ENCODE results near the gene RO60. TPM values are rescaled to one million over a fixed set of nuclear protein-coding genes. Genes with fewer than 3 reads are reported as not detected.

RO60 gene
- total RNA-seq, 1 donor from 2014 or later: 51.8 TPM

GRCh38 chr1:193070386-193070753 is 11.0 kb downstream of the RO60 start:
- peaks cover 10% of the 10 kb centered on the region for H3K36me3 ChIP-seq
- no peaks in the 10 kb centered on the region for H3K9me3 ChIP-seq (replicated peaks)
- no peak overlapping the region for H3K4me3 ChIP-seq
- no peaks in the 10 kb centered on the region for H3K27me3 ChIP-seq (ENCODE audit: low read depth)
- peaks cover 64% of the 10 kb centered on the region for H3K4me1 ChIP-seq
- H3K27ac ChIP-seq (replicated peaks): peak overlapping the region; percentile 24
- no peak for DNase-seq
- intact Hi-C loops (cut with micrococcal nuclease): no loop called here
- no peak for TF ChIP-seq CTCF (IDR thresholded peaks at IDR 0.05; ENCODE audit: borderline replicate concordance)

GRCh38 chr1:193070942-193071341 is 11.5 kb downstream of the RO60 start:
- Histone ChIP-seq H3K27ac (replicated peaks) (peak overlapping the region; percentile 24), H3K36me3 (peaks cover 10% of the 10 kb centered on the region), H3K27me3 (ENCODE audit: low read depth) (no peaks in the 10 kb centered on the region), H3K4me1 (peaks cover 64% of the 10 kb centered on the region), H3K4me3 (no peak overlapping the region), H3K9me3 (replicated peaks) (no peaks in the 10 kb centered on the region)
- no peak for TF ChIP-seq CTCF (IDR thresholded peaks at IDR 0.05; ENCODE audit: borderline replicate concordance)
- intact Hi-C loops (cut with micrococcal nuclease): no loop called here
- no peak for DNase-seq

- DNase-seq: no peak
- Histone ChIP-seq H3K4me1 (peaks cover 6% of the 10 kb centered on the region), H3K27me3 (ENCODE audit: low read depth) (no peaks in the 10 kb centered on the region), H3K9me3 (replicated peaks) (no peaks in the 10 kb centered on the region), H3K27ac (replicated peaks) (no peak overlapping the region), H3K4me3 (no peak overlapping the region), H3K36me3 (peaks cover 70% of the 10 kb centered on the region)
- TF ChIP-seq CTCF (IDR thresholded peaks at IDR 0.05; ENCODE audit: borderline replicate concordance): no peak
- intact Hi-C loops (cut with micrococcal nuclease): no loop called here
Measured at GRCh38 chr1:193077991-193078390, 18.6 kb downstream of the RO60 start.

- H3K9me3 ChIP-seq (replicated peaks): no peaks in the 10 kb centered on the region
- H3K36me3 ChIP-seq: peaks cover 77% of the 10 kb centered on the region
- no peak for TF ChIP-seq CTCF (IDR thresholded peaks at IDR 0.05; ENCODE audit: borderline replicate concordance)
- no peak overlapping the region for H3K27ac ChIP-seq (replicated peaks)
- intact Hi-C loops (cut with micrococcal nuclease): no loop called here
- no peak overlapping the region for H3K4me3 ChIP-seq
- H3K4me1 ChIP-seq: peaks cover 6% of the 10 kb centered on the region
- H3K27me3 ChIP-seq (ENCODE audit: low read depth): no peaks in the 10 kb centered on the region
- DNase-seq: no peak
Measured at GRCh38 chr1:193079187-193079586, 19.8 kb downstream of the RO60 start.

GRCh38 chr1:193083365-193084088 is 24.1 kb downstream of the RO60 start:
- Histone ChIP-seq H3K36me3 (peaks cover 71% of the 10 kb centered on the region), H3K4me3 (no peak overlapping the region), H3K9me3 (replicated peaks) (no peaks in the 10 kb centered on the region), H3K4me1 (peaks cover 16% of the 10 kb centered on the region), H3K27me3 (ENCODE audit: low read depth) (no peaks in the 10 kb centered on the region), H3K27ac (replicated peaks) (no peak overlapping the region)
- intact Hi-C loops (cut with micrococcal nuclease): no loop called here
- no peak for TF ChIP-seq CTCF (IDR thresholded peaks at IDR 0.05; ENCODE audit: borderline replicate concordance)
- no peak for DNase-seq
